ENCODE data around the gene COL9A3.

The COL9A3 gene

GRCh38 chr20:62797671-62798532, 18.9 kb upstream of the COL9A3 start:
- peaks cover 43% of the 10 kb centered on the region for H3K36me3 ChIP-seq (replicated peaks; ENCODE audit: low read depth, low read length)
- no peak overlapping the region for H2AFZ ChIP-seq (ENCODE audit: low read depth, low read length)
- peaks cover 18% of the 10 kb centered on the region for H3K4me1 ChIP-seq (ENCODE audit: low read length)
- H3K4me3 ChIP-seq (ENCODE audit: low read length) = peak overlapping the region; percentile 81; the same call in 1 of the 2 replicates
- no peak for TF ChIP-seq CTCF (IDR thresholded peaks at IDR 0.05; ENCODE audit: low read depth, low read length)
- TF ChIP-seq EZH2phosphoT487 (IDR thresholded peaks at IDR 0.05; ENCODE audit: low read depth) = no peak
- H3K79me2 ChIP-seq (ENCODE audit: low read length) = peaks cover 8% of the 10 kb centered on the region
- H3K9me3 ChIP-seq (ENCODE audit: insufficient read depth, low read length) = no peaks in the 10 kb centered on the region
- H3K4me2 ChIP-seq (ENCODE audit: low read length) = peak overlapping the region; percentile 89
- no peak overlapping the region for H3K27ac ChIP-seq (ENCODE audit: low read length)
- H3K27me3 ChIP-seq (ENCODE audit: low read depth, low read length) = peaks cover under 1% of the 10 kb centered on the region
- H4K20me1 ChIP-seq (ENCODE audit: insufficient read depth, low read length) = peaks cover 8% of the 10 kb centered on the region; the same call in 1 of the 2 replicates
- H3K9ac ChIP-seq (ENCODE audit: low read length) = no peak overlapping the region

DNA sequence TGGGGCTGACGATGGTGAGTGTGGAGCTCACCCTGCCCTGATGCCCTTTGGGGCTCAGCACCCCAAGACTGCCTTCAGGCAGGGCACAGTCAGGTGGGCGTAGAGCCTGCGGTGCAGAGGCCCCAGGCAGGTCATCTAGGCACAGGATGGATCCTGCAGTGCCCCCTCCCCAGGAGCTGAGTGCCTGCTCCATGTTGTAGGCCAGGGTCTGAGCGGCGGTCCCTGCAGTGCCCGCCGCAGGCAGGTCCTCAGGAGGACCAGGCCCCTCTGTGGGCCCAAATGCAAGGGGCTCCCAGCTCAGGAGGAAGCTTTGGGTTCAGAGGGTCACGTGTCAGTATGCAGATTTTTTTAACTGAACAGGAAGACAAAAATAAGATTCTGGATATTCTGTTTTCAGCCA, 17.8 kb upstream of the COL9A3 start:
- Histone ChIP-seq H3K9ac (ENCODE audit: low read length) (no peak overlapping the region), H3K79me2 (ENCODE audit: low read length) (peaks cover 8% of the 10 kb centered on the region), H3K9me3 (ENCODE audit: insufficient read depth, low read length) (no peaks in the 10 kb centered on the region), H3K27me3 (ENCODE audit: low read depth, low read length) (no peaks in the 10 kb centered on the region), H3K4me2 (ENCODE audit: low read length) (no peak overlapping the region), H3K4me1 (ENCODE audit: low read length) (peaks cover 13% of the 10 kb centered on the region), H4K20me1 (ENCODE audit: insufficient read depth, low read length) (peaks cover 8% of the 10 kb centered on the region; the same call in 1 of the 2 replicates), H3K4me3 (ENCODE audit: low read length) (no peak overlapping the region), H3K27ac (ENCODE audit: low read length) (no peak overlapping the region), H3K36me3 (replicated peaks; ENCODE audit: low read depth, low read length) (peaks cover 43% of the 10 kb centered on the region), H2AFZ (ENCODE audit: low read depth, low read length) (no peak overlapping the region)
- no peak for TF ChIP-seq EZH2phosphoT487 (IDR thresholded peaks at IDR 0.05; ENCODE audit: low read depth)
- TF ChIP-seq CTCF (IDR thresholded peaks at IDR 0.05; ENCODE audit: low read depth, low read length) = no peak

DNA sequence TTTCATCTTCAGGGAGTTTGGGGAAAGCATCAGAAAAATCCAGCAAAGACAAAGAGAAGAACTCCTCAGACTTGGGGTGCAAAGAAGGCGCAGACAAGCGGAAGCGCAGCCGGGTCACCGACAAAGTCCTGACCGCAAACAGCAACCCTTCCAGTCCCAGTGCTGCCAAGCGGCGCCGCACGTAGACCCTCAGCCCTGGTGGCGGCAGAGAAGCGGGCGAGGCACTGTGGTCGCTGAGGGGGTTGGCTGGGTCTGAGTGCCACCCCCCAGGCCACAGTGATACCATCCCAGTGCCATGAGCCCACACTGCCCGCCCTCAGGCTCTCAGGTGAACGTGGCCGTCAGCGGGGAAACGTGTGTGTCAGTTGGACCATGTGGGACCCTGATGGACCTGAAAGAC, 17.4 kb upstream of the COL9A3 start:
- H3K36me3 ChIP-seq (replicated peaks; ENCODE audit: low read depth, low read length) = peaks cover 43% of the 10 kb centered on the region
- no peak overlapping the region for H3K9ac ChIP-seq (ENCODE audit: low read length)
- no peak overlapping the region for H2AFZ ChIP-seq (ENCODE audit: low read depth, low read length)
- H3K4me3 ChIP-seq (ENCODE audit: low read length) = no peak overlapping the region
- H3K9me3 ChIP-seq (ENCODE audit: insufficient read depth, low read length) = no peaks in the 10 kb centered on the region
- H3K4me1 ChIP-seq (ENCODE audit: low read length) = peaks cover 15% of the 10 kb centered on the region
- no peaks in the 10 kb centered on the region for H3K27me3 ChIP-seq (ENCODE audit: low read depth, low read length)
- no peak overlapping the region for H3K4me2 ChIP-seq (ENCODE audit: low read length)
- TF ChIP-seq EZH2phosphoT487 (IDR thresholded peaks at IDR 0.05; ENCODE audit: low read depth) (no peak), CTCF (IDR thresholded peaks at IDR 0.05; ENCODE audit: low read depth, low read length) (no peak)
- H3K79me2 ChIP-seq (ENCODE audit: low read length) = peaks cover 8% of the 10 kb centered on the region
- no peak overlapping the region for H3K27ac ChIP-seq (ENCODE audit: low read length)
- H4K20me1 ChIP-seq (ENCODE audit: insufficient read depth, low read length) = peaks cover 8% of the 10 kb centered on the region; the same call in 1 of the 2 replicates

DNA sequence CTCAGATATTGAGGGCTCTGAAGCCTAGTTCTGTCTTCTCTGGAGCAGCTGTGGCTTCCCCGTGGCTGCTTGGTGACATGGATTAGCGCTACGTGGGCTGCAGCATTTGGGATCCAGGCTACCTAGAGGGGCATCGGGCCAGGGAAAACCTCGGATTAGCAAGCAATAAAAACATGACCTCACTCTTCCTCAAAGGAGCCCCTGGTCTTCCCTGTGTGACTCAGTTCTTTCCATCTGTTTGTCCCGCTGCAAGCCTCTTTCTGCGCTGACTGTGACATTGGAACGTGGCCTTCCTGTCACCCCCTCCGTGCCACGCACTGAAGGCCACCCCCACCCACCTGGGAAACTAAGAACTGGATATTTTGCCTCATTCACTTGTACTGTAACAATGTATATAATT, 17.0 kb upstream of the COL9A3 start:
- Histone ChIP-seq H3K79me2 (ENCODE audit: low read length) (peaks cover 11% of the 10 kb centered on the region), H3K27ac (ENCODE audit: low read length) (no peak overlapping the region), H3K4me3 (ENCODE audit: low read length) (no peak overlapping the region), H2AFZ (ENCODE audit: low read depth, low read length) (no peak overlapping the region), H3K9me3 (ENCODE audit: insufficient read depth, low read length) (no peaks in the 10 kb centered on the region), H3K9ac (ENCODE audit: low read length) (no peak overlapping the region), H3K4me2 (ENCODE audit: low read length) (no peak overlapping the region), H4K20me1 (ENCODE audit: insufficient read depth, low read length) (peaks cover 8% of the 10 kb centered on the region; the same call in 1 of the 2 replicates), H3K36me3 (replicated peaks; ENCODE audit: low read depth, low read length) (peaks cover 43% of the 10 kb centered on the region), H3K27me3 (ENCODE audit: low read depth, low read length) (no peaks in the 10 kb centered on the region), H3K4me1 (ENCODE audit: low read length) (peaks cover 15% of the 10 kb centered on the region)
- no peak for TF ChIP-seq CTCF (IDR thresholded peaks at IDR 0.05; ENCODE audit: low read depth, low read length)
- TF ChIP-seq EZH2phosphoT487 (IDR thresholded peaks at IDR 0.05; ENCODE audit: low read depth) = no peak

Data from OCI-LY3 (cell line).